Measurements from ENCODE around the gene KDELR1. TPM values are rescaled to one million over a fixed set of nuclear protein-coding genes. Genes with fewer than 3 reads are reported as not detected.

The KDELR1 gene
- total and polyA plus RNA-seq, 2 of the 13 experiments (the other 11 are each of a cell fraction or from before 2014, with no cell fraction given): 134 to 185 TPM

DNA sequence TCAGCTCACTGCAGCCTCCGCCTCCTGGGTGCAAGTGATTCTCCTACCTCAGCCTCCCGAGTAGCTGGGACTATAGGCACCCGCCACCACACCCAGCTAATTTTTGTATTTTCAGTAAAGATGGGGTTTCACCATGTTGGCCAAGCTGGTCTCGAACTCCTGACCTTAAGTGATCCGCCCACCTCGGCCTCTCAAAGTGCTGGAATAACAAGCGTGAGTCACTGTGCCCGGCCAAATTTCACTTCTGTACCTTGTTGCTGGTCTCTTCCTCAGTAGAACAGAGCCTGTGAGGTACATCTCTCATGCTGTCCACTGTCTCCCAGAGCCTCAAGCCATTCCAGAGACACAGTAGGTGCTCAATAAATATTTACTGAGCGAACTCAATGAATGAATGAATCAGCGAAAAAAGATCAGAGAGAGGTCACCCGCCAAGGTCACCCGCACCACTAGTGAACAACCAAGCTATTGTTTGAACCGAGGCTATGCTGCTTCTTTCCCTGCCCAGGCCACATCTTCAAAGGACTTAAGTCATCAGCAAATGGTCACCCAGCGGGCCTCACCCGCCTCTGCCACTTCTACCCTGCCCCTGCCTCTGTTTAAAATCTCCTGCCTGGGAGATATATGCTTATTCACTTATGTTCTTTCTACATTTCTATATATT is 36.9 kb downstream of the KDELR1 start (continued):
- TF ChIP-seq, protein P1, sequence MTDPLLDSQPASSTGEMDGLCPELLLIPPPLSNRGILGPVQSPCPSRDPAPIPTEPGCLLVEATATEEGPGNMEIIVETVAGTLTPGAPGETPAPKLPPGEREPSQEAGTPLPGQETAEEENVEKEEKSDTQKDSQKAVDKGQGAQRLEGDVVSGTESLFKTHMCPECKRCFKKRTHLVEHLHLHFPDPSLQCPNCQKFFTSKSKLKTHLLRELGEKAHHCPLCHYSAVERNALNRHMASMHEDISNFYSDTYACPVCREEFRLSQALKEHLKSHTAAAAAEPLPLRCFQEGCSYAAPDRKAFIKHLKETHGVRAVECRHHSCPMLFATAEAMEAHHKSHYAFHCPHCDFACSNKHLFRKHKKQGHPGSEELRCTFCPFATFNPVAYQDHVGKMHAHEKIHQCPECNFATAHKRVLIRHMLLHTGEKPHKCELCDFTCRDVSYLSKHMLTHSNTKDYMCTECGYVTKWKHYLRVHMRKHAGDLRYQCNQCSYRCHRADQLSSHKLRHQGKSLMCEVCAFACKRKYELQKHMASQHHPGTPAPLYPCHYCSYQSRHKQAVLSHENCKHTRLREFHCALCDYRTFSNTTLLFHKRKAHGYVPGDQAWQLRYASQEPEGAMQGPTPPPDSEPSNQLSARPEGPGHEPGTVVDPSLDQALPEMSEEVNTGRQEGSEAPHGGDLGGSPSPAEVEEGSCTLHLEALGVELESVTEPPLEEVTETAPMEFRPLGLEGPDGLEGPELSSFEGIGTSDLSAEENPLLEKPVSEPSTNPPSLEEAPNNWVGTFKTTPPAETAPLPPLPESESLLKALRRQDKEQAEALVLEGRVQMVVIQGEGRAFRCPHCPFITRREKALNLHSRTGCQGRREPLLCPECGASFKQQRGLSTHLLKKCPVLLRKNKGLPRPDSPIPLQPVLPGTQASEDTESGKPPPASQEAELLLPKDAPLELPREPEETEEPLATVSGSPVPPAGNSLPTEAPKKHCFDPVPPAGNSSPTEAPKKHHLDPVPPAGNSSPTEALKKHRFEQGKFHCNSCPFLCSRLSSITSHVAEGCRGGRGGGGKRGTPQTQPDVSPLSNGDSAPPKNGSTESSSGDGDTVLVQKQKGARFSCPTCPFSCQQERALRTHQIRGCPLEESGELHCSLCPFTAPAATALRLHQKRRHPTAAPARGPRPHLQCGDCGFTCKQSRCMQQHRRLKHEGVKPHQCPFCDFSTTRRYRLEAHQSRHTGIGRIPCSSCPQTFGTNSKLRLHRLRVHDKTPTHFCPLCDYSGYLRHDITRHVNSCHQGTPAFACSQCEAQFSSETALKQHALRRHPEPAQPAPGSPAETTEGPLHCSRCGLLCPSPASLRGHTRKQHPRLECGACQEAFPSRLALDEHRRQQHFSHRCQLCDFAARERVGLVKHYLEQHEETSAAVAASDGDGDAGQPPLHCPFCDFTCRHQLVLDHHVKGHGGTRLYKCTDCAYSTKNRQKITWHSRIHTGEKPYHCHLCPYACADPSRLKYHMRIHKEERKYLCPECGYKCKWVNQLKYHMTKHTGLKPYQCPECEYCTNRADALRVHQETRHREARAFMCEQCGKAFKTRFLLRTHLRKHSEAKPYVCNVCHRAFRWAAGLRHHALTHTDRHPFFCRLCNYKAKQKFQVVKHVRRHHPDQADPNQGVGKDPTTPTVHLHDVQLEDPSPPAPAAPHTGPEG (CRISPR knock-in tag; IDR thresholded peaks at IDR 0.05): no peak
- no peak for TF ChIP-seq SETDB1 (CRISPR knock-in tag; IDR thresholded peaks at IDR 0.05; ENCODE audit: borderline replicate concordance)
- TF ChIP-seq, protein P2, sequence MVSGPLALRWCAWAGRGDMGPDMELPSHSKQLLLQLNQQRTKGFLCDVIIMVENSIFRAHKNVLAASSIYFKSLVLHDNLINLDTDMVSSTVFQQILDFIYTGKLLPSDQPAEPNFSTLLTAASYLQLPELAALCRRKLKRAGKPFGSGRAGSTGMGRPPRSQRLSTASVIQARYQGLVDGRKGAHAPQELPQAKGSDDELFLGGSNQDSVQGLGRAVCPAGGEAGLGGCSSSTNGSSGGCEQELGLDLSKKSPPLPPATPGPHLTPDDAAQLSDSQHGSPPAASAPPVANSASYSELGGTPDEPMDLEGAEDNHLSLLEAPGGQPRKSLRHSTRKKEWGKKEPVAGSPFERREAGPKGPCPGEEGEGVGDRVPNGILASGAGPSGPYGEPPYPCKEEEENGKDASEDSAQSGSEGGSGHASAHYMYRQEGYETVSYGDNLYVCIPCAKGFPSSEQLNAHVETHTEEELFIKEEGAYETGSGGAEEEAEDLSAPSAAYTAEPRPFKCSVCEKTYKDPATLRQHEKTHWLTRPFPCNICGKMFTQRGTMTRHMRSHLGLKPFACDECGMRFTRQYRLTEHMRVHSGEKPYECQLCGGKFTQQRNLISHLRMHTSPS (CRISPR knock-in tag; IDR thresholded peaks at IDR 0.05; ENCODE audit: low read depth): peak; percentile 88; the same call in 1 of the 2 replicates
- TF ChIP-seq FOXM1 (CRISPR knock-in tag; IDR thresholded peaks at IDR 0.05): no peak
- no peak for TF ChIP-seq SYNCRIP (IDR thresholded peaks at IDR 0.05; ENCODE audit: insufficient read depth, low read depth, low read length)
- peak; percentile 94 for TF ChIP-seq ZNF24 (IDR thresholded peaks at IDR 0.05)
- TF ChIP-seq SRSF9 (IDR thresholded peaks at IDR 0.05; ENCODE audit: borderline replicate concordance, insufficient read depth, low read depth, low read length, poor library complexity, severe bottlenecking): no peak
- peak; percentile 70 for TF ChIP-seq BCL6 (CRISPR knock-in tag; IDR thresholded peaks at IDR 0.05)
- TF ChIP-seq, protein P3, sequence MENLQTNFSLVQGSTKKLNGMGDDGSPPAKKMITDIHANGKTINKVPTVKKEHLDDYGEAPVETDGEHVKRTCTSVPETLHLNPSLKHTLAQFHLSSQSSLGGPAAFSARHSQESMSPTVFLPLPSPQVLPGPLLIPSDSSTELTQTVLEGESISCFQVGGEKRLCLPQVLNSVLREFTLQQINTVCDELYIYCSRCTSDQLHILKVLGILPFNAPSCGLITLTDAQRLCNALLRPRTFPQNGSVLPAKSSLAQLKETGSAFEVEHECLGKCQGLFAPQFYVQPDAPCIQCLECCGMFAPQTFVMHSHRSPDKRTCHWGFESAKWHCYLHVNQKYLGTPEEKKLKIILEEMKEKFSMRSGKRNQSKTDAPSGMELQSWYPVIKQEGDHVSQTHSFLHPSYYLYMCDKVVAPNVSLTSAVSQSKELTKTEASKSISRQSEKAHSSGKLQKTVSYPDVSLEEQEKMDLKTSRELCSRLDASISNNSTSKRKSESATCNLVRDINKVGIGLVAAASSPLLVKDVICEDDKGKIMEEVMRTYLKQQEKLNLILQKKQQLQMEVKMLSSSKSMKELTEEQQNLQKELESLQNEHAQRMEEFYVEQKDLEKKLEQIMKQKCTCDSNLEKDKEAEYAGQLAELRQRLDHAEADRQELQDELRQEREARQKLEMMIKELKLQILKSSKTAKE (CRISPR knock-in tag; IDR thresholded peaks at IDR 0.05; ENCODE audit: borderline replicate concordance): peak; percentile 74; the same call in 1 of the 2 replicates
- TF ChIP-seq, protein P4, sequence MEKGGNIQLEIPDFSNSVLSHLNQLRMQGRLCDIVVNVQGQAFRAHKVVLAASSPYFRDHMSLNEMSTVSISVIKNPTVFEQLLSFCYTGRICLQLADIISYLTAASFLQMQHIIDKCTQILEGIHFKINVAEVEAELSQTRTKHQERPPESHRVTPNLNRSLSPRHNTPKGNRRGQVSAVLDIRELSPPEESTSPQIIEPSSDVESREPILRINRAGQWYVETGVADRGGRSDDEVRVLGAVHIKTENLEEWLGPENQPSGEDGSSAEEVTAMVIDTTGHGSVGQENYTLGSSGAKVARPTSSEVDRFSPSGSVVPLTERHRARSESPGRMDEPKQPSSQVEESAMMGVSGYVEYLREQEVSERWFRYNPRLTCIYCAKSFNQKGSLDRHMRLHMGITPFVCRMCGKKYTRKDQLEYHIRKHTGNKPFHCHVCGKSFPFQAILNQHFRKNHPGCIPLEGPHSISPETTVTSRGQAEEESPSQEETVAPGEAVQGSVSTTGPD (CRISPR knock-in tag; IDR thresholded peaks at IDR 0.05): no peak
- TF ChIP-seq ZNF788 (CRISPR knock-in tag; IDR thresholded peaks at IDR 0.05; ENCODE audit: borderline replicate concordance): peak; percentile 34; the same call in 1 of the 2 replicates
- TF ChIP-seq ZMYM3 (CRISPR knock-in tag; IDR thresholded peaks at IDR 0.05): peak; percentile 96
- TF ChIP-seq ZNF747 (CRISPR knock-in tag; IDR thresholded peaks at IDR 0.05; ENCODE audit: borderline replicate concordance): no peak
- TF ChIP-seq TCF7 (IDR thresholded peaks at IDR 0.05; ENCODE audit: low read depth): peak; percentile 99
- TF ChIP-seq ZNF614 (CRISPR knock-in tag; IDR thresholded peaks at IDR 0.05; ENCODE audit: borderline replicate concordance): peak; percentile 68; the same call in 1 of the 2 replicates
- TF ChIP-seq MIXL1 (CRISPR knock-in tag; IDR thresholded peaks at IDR 0.05): peak; percentile 91
- no peak for TF ChIP-seq ZFP36 (IDR thresholded peaks at IDR 0.05; ENCODE audit: borderline replicate concordance, low read depth, low read length, partially characterized antibody)
- no peak for TF ChIP-seq ZNF75D (CRISPR knock-in tag; IDR thresholded peaks at IDR 0.05; ENCODE audit: borderline replicate concordance)

All from HepG2 (cell line).